ENCODE results near the gene COPRS.

The COPRS gene

GRCh38 chr17:31808521-31809050 is 50.5 kb downstream of the COPRS start:
- no peak for DNase-seq (ENCODE audit: low read depth)

DNA sequence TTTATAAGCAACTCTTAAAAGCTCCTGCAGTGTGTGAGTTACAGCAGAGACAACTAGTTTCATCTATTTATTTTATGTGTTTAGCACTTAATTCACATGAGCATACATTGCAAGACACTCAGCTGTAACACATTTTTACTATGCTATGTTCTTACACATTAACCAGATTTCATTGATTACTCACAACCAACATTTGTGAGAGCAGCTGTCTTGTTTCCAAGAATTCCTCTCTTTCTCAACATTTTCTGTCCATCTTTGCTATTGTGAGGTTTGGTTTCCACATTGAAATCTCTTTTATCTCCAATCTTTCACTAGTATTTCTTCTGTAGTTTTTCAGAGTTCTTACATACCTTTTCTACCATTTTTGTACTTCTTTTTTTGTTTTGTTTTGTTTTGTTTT is 51.2 kb downstream of the COPRS start:
- no peak for DNase-seq (ENCODE audit: low read depth)

- no peak for DNase-seq (ENCODE audit: low read depth)
Observed at GRCh38 chr17:31806921-31807320, 52.1 kb downstream of the COPRS start.

GRCh38 chr17:31803494-31804213 is 55.4 kb downstream of the COPRS start:
- DNase-seq (ENCODE audit: low read depth): no peak

DNA sequence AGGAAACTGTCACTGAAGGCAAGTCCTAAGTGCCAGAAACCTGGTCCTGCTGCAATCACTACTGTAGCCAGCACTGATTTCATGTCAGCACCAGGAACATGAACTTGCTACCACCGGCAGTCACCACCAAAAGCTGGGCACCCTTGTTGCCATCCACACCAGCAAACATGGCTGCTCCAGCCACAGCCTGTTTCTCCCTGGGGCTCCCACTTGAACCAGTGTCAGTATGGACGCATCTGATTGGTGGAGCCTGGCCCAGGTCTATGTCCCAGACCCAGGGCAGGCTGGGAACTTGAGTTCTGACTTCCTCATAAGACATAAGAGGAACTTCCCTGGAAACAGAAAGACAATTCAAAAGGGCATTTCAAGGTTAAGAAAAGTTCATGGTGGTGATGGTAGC is 56.5 kb downstream of the COPRS start:
- no peak for DNase-seq (ENCODE audit: low read depth)

Data from T-helper 22 cell (primary cell).